Transverse colon (tissue), 4 donors: ENCODE measurements around the gene SEMA3C. TPM values are rescaled to one million over a fixed set of nuclear protein-coding genes. Genes with fewer than 3 reads are reported as not detected.
A peak's percentile ranks its signal among the peaks of the same experiment; 100 is the strongest.

ENCODE experiments used
- DNase-seq: peaks from one replicate; pipeline ENCODE4 v3.0.0-alpha.2; 2019
- H3K27ac ChIP-seq, 4 donors: fragments of 200-600 bp; sonication (generic); 2 replicates each; pipeline ENCODE4 v1.5.1; 2016 to 2018; ENCODE audit warnings: inconsistent platforms in 4 of 4
- H3K27me3 ChIP-seq: fragments of 200-600 bp; sonication (generic); 2 replicates; pipeline ENCODE4 v1.5.1; 2017; ENCODE audit warnings: inconsistent platforms
- H3K36me3 ChIP-seq, 4 donors: fragments of 200-600 bp; sonication (generic); 2 replicates each; pipeline ENCODE4 v1.5.1; 2017 to 2019; ENCODE audit warnings: inconsistent platforms in 4 of 4
- H3K4me1 ChIP-seq, 4 donors: fragments of 200-600 bp; sonication (generic); 2 replicates each; pipeline ENCODE4 v1.5.1; 2017 to 2020; ENCODE audit warnings: inconsistent platforms in 4 of 4
- H3K4me3 ChIP-seq, 4 donors: fragments of 200-600 bp; sonication (generic); 1 replicate in 1 of 4; 2 replicates in 3 of 4; pipeline versions ENCODE4 v1.5.1 to v1.6.1; 2017 to 2019; ENCODE audit warnings: inconsistent platforms in 4 of 4
- H3K9me3 ChIP-seq, 2 donors: fragments of 200-600 bp; sonication (generic); 2 replicates each; pipeline ENCODE4 v1.5.1; 2017 to 2019; ENCODE audit warnings: inconsistent platforms in 2 of 2
- CTCF ChIP-seq, 5 experiments: fragments of 200-600 bp in 3 of 5; fragments of 450-650 bp in 2 of 5; sonication (generic) in 3 of 5; IDR thresholded peaks; 1 replicate in 2 of 5; 2 replicates in 3 of 5; pipeline ENCODE4 v1.5.1; 2016 to 2017; ENCODE audit warnings: antibody characterized with exemption in 5 of 5, inconsistent platforms in 3 of 5, mild to moderate bottlenecking in 2 of 5, moderate library complexity in 1 of 5
- EP300 ChIP-seq: sonication (generic); formaldehyde crosslinking; IDR thresholded peaks from one replicate; pipeline ENCODE4 v1.6.1; 2017; ENCODE audit warnings: antibody characterized with exemption, low read depth
- POLR2A ChIP-seq: fragments of 450-650 bp; IDR thresholded peaks from one replicate; pipeline ENCODE4 v1.6.1; 2016; ENCODE audit warnings: antibody characterized with exemption, mild to moderate bottlenecking, moderate library complexity
- POLR2AphosphoS5 ChIP-seq, 3 donors: sonication (generic); formaldehyde crosslinking; IDR thresholded peaks; one replicate each; pipeline ENCODE4 v1.6.1; 2016; ENCODE audit warnings: antibody characterized with exemption in 3 of 3
- WGBS, 2 donors: methylation state at CpG; one replicate each; pipeline ENCODE4 v1.1.5; 2018; ENCODE audit warnings: low coverage in 1 of 2; 5-methylcytosine and 5-hydroxymethylcytosine counted together
- in situ Hi-C, 4 donors: fragments of 200-750 bp; cut with MboI; loops; one replicate each; pipeline versions ENCODE4 v1.15.0 to v1.15.1; 2017; ENCODE audit warnings: low sequenced_read_pairs in 3 of 4, low pct_ligation_motif_present in 1 of 4, low pct_unique_long_range_greater_than_20kb in 1 of 4
- intact Hi-C: fragments of 100-400 bp; cut with DNase I; formaldehyde crosslinking; loops from one replicate; pipeline ENCODE4 v1.15.1; 2023; ENCODE audit warnings: low total_unique reads
- total RNA-seq, 4 donors: library from RNA; depleted of rRNA; stranded (reverse); fragments of >200 nt; gene quantifications; one replicate each; pipeline ENCODE4 v1.1.0, GENCODE V29; 2016

The SEMA3C gene
- total RNA-seq, 4 donors from 2014 or later, result 34.0 to 83.8 (median 79.9) TPM

GRCh38 chr7:80876894-80877414 lies 41.9 kb downstream of the SEMA3C start:
- in situ Hi-C loops, result no loop called here
- TF ChIP-seq EP300 (no peak), POLR2A (no peak), CTCF (IDR thresholded peaks at IDR 0.05) (no peak), POLR2AphosphoS5 (IDR thresholded peaks at IDR 0.05) (peak in 1 of 3 donors; percentile 26)
- no peaks in the 10 kb centered on the region for H3K36me3 ChIP-seq

GRCh38 chr7:80875537-80876120 lies 43.2 kb downstream of the SEMA3C start:
- peaks cover 6 to 23% (median 11%) of the 10 kb centered on the region in 4 donors for H3K4me1 ChIP-seq
- H3K4me3 ChIP-seq, result no peak overlapping the region
- WGBS, 2 donors, result 81 to 94% methylated on average over 6 to 9 of the region's 9 CpGs
- no peaks in the 10 kb centered on the region for H3K27me3 ChIP-seq
- in situ Hi-C loops (no loop called here), intact Hi-C loops (no loop called here)
- no peak overlapping the region for H3K27ac ChIP-seq
- DNase-seq, result no peak
- H3K9me3 ChIP-seq, result no peaks in the 10 kb centered on the region
- H3K36me3 ChIP-seq, result no peaks in the 10 kb centered on the region
- TF ChIP-seq EP300 (no peak), CTCF (IDR thresholded peaks at IDR 0.05) (no peak)

More at GRCh38 chr7:80876894-80877414, 41.9 kb downstream of the SEMA3C start:
- peak; percentile 37 for DNase-seq
- Histone ChIP-seq H3K9me3 (no peaks in the 10 kb centered on the region), H3K4me3 (no peak overlapping the region), H3K27ac (peak overlapping the region; percentile 16 to 48 (median 32)), H3K4me1 (peaks cover 5 to 12% (median 7%) of the 10 kb centered on the region in 4 donors), H3K27me3 (no peaks in the 10 kb centered on the region)
- 21 to 38% methylated on average over 1 to 5 of the region's 5 CpGs for WGBS, 2 donors
- intact Hi-C loops, result no loop called here

GRCh38 chr7:80873140-80873539 lies 45.7 kb downstream of the SEMA3C start:
- TF ChIP-seq POLR2AphosphoS5 (IDR thresholded peaks at IDR 0.05) (no peak), EP300 (no peak), CTCF (IDR thresholded peaks at IDR 0.05) (no peak), POLR2A (no peak)
- H3K27me3 ChIP-seq, result no peaks in the 10 kb centered on the region
- no peak for DNase-seq
- H3K9me3 ChIP-seq, result no peaks in the 10 kb centered on the region
- intact Hi-C loops (no loop called here), in situ Hi-C loops (no loop called here)
- no peaks in the 10 kb centered on the region for H3K36me3 ChIP-seq
- peaks cover 14 to 44% (median 19%) of the 10 kb centered on the region in 4 donors for H3K4me1 ChIP-seq
- H3K4me3 ChIP-seq, result no peak overlapping the region
- WGBS, 2 donors, result 64 to 90% methylated on average over 2 to 5 of the region's 5 CpGs
- no peak overlapping the region for H3K27ac ChIP-seq

- H3K36me3 ChIP-seq, result no peaks in the 10 kb centered on the region
- DNase-seq, result no peak
- TF ChIP-seq EP300 (no peak), CTCF (IDR thresholded peaks at IDR 0.05) (no peak), POLR2A (no peak), POLR2AphosphoS5 (IDR thresholded peaks at IDR 0.05) (no peak)
- no peak overlapping the region for H3K4me3 ChIP-seq
- WGBS, 2 donors, result 63 to 80% methylated on average over 2 of the region's 2 CpGs
- H3K4me1 ChIP-seq, result peaks cover 6 to 32% (median 13%) of the 10 kb centered on the region in 4 donors
- intact Hi-C loops, result no loop called here
- peak overlapping the region in 3 of 4 donors; percentile 68 to 81 (median 78) for H3K27ac ChIP-seq
- no peaks in the 10 kb centered on the region for H3K9me3 ChIP-seq
- in situ Hi-C loops, result no loop called here
- H3K27me3 ChIP-seq, result no peaks in the 10 kb centered on the region
Measured at GRCh38 chr7:80871228-80871627, 47.6 kb downstream of the SEMA3C start.
